Measurements from ENCODE around the gene DGKH.

GRCh38 chr13:42125046-42125445 lies 76.6 kb downstream of the DGKH start:
- no peak for TF ChIP-seq REST (IDR thresholded peaks at IDR 0.05; ENCODE audit: low read depth)
- TF ChIP-seq TEAD4 (IDR thresholded peaks at IDR 0.05), result no peak
- TF ChIP-seq FOXM1 (IDR thresholded peaks at IDR 0.05; ENCODE audit: borderline replicate concordance, low read depth), result no peak

Data from Ishikawa (cell line).